MCF 10A (cell line): ENCODE measurements around the gene CCDC9B. TPM values are rescaled to one million over a fixed set of nuclear protein-coding genes. Genes with fewer than 3 reads are reported as not detected.

Experiments used
- BruUV-seq: library from RNA; stranded (reverse); fragments of 400-500 nt; replicated peaks from 2 replicates; lab custom pipeline; 2021; lab: Mats Ljungman, UMichigan
- CTCF ChIA-PET: fragments of 300-600 bp; sonication (Branson Sonifier 250); formaldehyde crosslinking; extraction: SDS; loops from one replicate; lab custom pipeline; 2021; ENCODE audit warnings: antibody characterized with exemption, inconsistent platforms; lab: Yijun Ruan, JAX
- POLR2A ChIA-PET: fragments of 300-600, 350-650 bp; sonication (Branson Sonifier 250); formaldehyde crosslinking; extraction: SDS; loops from one replicate; lab custom pipeline; 2020; ENCODE audit warnings: antibody characterized with exemption, inconsistent platforms; lab: Yijun Ruan, JAX
- DNase-seq: peaks from one replicate; pipeline ENCODE4 v3.0.0-alpha.2; 2018; ENCODE audit not compliant: unreplicated experiment
- H3K27ac Mint-ChIP-seq: one replicate; pipeline ENCODE4 v1.8.0; 2022; ENCODE audit warnings: mild to moderate bottlenecking, low read depth, mixed read lengths; ENCODE audit not compliant: unreplicated experiment
- H3K27me3 Mint-ChIP-seq: one replicate; pipeline ENCODE4 v1.8.0; 2022; ENCODE audit warnings: mixed read lengths; ENCODE audit not compliant: insufficient read depth, unreplicated experiment
- H3K36me3 Mint-ChIP-seq: one replicate; pipeline ENCODE4 v1.8.0; 2022; ENCODE audit warnings: mild to moderate bottlenecking, moderate library complexity, mixed read lengths; ENCODE audit not compliant: insufficient read depth, unreplicated experiment
- H3K4me1 Mint-ChIP-seq: one replicate; pipeline ENCODE4 v1.8.0; 2022; ENCODE audit warnings: mixed read lengths; ENCODE audit not compliant: insufficient read depth, unreplicated experiment
- H3K4me3 Mint-ChIP-seq: one replicate; pipeline ENCODE4 v1.8.0; 2022; ENCODE audit warnings: mild to moderate bottlenecking, moderate library complexity, mixed read lengths; ENCODE audit not compliant: unreplicated experiment
- H3K9me3 Mint-ChIP-seq: one replicate; pipeline ENCODE4 v1.8.0; 2022; ENCODE audit warnings: mixed read lengths; ENCODE audit not compliant: unreplicated experiment
- CTCF ChIP-seq: fragments of 200-600 bp; IDR thresholded peaks from one replicate; pipeline ENCODE4 v1.8.0; 2022; ENCODE audit warnings: antibody characterized with exemption, mild to moderate bottlenecking; ENCODE audit not compliant: unreplicated experiment
- intact Hi-C: fragments of 100-400 bp; cut with micrococcal nuclease; formaldehyde crosslinking; loops from 2 replicates; pipeline ENCODE4 v1.14.1; 2022
- total RNA-seq: library from RNA; stranded (reverse); gene quantifications from 2 replicates; pipeline ENCODE4 v1.2.3, GENCODE V29; 2022

The CCDC9B gene
- total RNA-seq, 1 experiment from 2014 or later, result 36.0 TPM

- no peak for DNase-seq
- ChIA-PET CTCF (interaction anchor here (0.6 to 6.8 kb wide), 7 partner anchors 12 to 66 kb away, joined by 3 to 38 read pairs (median 5); no protein-coding TSS in a partner anchor), POLR2A (interaction anchor here (0.6 to 1.7 kb wide), 5 partner anchors 12 to 170 kb away, joined by 3 to 5 read pairs (median 3); partner anchors contain the start of genes CCDC9B and PLCB2)
- H3K27ac Mint-ChIP-seq, result no peak overlapping the region
- no peak for TF ChIP-seq CTCF
- intact Hi-C loops, result no loop called here
- H3K4me1 Mint-ChIP-seq, result no peaks in the 10 kb centered on the region
- no peaks in the 10 kb centered on the region for H3K27me3 Mint-ChIP-seq
- H3K9me3 Mint-ChIP-seq, result no peaks in the 10 kb centered on the region
- BruUV-seq, result no TSS peak
- no peak overlapping the region for H3K4me3 Mint-ChIP-seq
- peaks cover 6% of the 10 kb centered on the region for H3K36me3 Mint-ChIP-seq
Measured at GRCh38 chr15:40355976-40356585, 15.3 kb upstream of the CCDC9B start.

GRCh38 chr15:40354408-40355171 is 13.9 kb upstream of the CCDC9B start:
- Mint-ChIP-seq H3K4me1 (no peaks in the 10 kb centered on the region), H3K27me3 (no peaks in the 10 kb centered on the region)
- POLR2A ChIA-PET, result interaction anchor here (1.4 kb wide), 1 partner anchor 10 kb away, joined by 5 read pairs; no protein-coding TSS in a partner anchor

GRCh38 chr15:40353697-40354096 is 13.0 kb upstream of the CCDC9B start:
- intact Hi-C loops, result no loop called here
- H3K4me1 Mint-ChIP-seq, result no peaks in the 10 kb centered on the region
- H3K27me3 Mint-ChIP-seq, result no peaks in the 10 kb centered on the region
- POLR2A ChIA-PET, result interaction anchor here (0.7 kb wide), 1 partner anchor 10 kb away, joined by 3 read pairs; no protein-coding TSS in a partner anchor
- H3K36me3 Mint-ChIP-seq, result peaks cover 6% of the 10 kb centered on the region
- no TSS peak for BruUV-seq
- no peak overlapping the region for H3K4me3 Mint-ChIP-seq
- DNase-seq, result no peak
- TF ChIP-seq CTCF, result no peak
- no peak overlapping the region for H3K27ac Mint-ChIP-seq
- CTCF ChIA-PET, result interaction anchor here (0.9 to 2.0 kb wide), 5 partner anchors 9 to 79 kb away, joined by 3 to 8 read pairs (median 5); no protein-coding TSS in a partner anchor
- H3K9me3 Mint-ChIP-seq, result no peaks in the 10 kb centered on the region

More at GRCh38 chr15:40354408-40355171, 13.9 kb upstream of the CCDC9B start:
- intact Hi-C loops, result no loop called here
- Mint-ChIP-seq H3K27ac (no peak overlapping the region), H3K4me3 (no peak overlapping the region), H3K9me3 (no peaks in the 10 kb centered on the region), H3K36me3 (peaks cover 6% of the 10 kb centered on the region)
- CTCF ChIA-PET, result interaction anchor here (0.7 to 6.8 kb wide), 5 partner anchors 10 to 68 kb away, joined by 3 to 38 read pairs (median 8); no protein-coding TSS in a partner anchor
- peak; percentile 26 for TF ChIP-seq CTCF
- BruUV-seq, result no TSS peak
- no peak for DNase-seq
